ENCODE results near the gene ALG2.
"Not testable (repeated sequence)": the region's sequence is repeated elsewhere in the genome, so short reads cannot be mapped to it uniquely, and the experiment has no call there.

The ALG2 gene

DNA sequence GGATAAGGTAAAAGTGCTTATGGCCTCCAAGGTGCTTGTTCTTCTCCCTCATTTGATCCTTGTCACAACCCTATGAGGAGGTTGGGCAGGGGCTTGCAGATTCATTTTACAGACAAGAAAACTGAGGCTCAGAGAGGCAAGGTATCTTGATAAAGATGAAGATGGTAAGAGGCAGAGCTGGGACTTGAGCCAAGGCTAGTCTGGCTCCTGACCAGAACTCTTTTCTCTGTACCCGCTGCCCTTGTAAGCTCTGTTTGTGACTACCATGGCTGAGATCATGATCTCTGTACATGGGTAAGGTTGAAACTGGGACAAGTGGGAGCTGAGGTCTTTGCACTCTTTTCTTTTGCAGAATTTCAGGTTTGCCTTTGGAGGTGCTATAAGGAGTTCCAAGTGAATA lies 33.9 kb upstream of the ALG2 start:
- Histone ChIP-seq H3K4me3 (ENCODE audit: low read length) (no peak overlapping the region), H3K9me3 (ENCODE audit: control insufficient read depth, low read depth, low read length) (no peaks in the 10 kb centered on the region), H3K9ac (ENCODE audit: low read length) (no peak overlapping the region), H3K4me1 (ENCODE audit: control insufficient read depth, low read depth, low read length) (no peaks in the 10 kb centered on the region), H3K27ac (ENCODE audit: low read length) (no peak overlapping the region), H3K36me3 (ENCODE audit: control insufficient read depth, low read depth, low read length) (no peaks in the 10 kb centered on the region), H3K27me3 (ENCODE audit: control insufficient read depth, insufficient read depth, low read length) (no peaks in the 10 kb centered on the region)

GRCh38 chr9:99253772-99254431 lies 32.2 kb upstream of the ALG2 start:
- H3K36me3 ChIP-seq (ENCODE audit: control insufficient read depth, low read depth, low read length): no peaks in the 10 kb centered on the region
- H3K4me1 ChIP-seq (ENCODE audit: control insufficient read depth, low read depth, low read length): no peaks in the 10 kb centered on the region
- H3K27ac ChIP-seq (ENCODE audit: low read length): no peak overlapping the region
- H3K27me3 ChIP-seq (ENCODE audit: control insufficient read depth, insufficient read depth, low read length): no peaks in the 10 kb centered on the region
- H3K9ac ChIP-seq (ENCODE audit: low read length): no peak overlapping the region
- no peaks in the 10 kb centered on the region for H3K9me3 ChIP-seq (ENCODE audit: control insufficient read depth, low read depth, low read length)
- no peak overlapping the region for H3K4me3 ChIP-seq (ENCODE audit: low read length)

DNA sequence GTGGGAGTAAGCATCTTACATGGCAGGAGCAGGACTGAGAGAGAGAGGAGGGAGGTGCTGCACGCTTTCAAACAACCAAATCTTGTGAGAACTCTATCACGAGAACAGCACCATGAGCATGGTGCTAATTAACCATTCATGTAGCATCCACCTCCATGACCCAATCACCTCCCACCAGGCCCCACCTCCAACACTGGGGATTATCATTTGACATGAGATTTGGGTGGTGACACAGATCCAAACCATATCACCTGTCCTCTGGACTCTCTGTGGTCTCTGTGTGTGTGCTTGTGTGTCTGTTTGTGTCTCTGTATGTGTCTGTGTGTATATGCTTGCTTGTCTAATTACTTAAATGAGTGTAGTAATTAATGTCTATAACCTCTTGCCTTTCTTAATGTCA lies 31.4 kb upstream of the ALG2 start:
- Histone ChIP-seq H3K36me3 (ENCODE audit: control insufficient read depth, low read depth, low read length) (no peaks in the 10 kb centered on the region), H3K4me1 (ENCODE audit: control insufficient read depth, low read depth, low read length) (no peaks in the 10 kb centered on the region), H3K9ac (ENCODE audit: low read length) (no peak overlapping the region), H3K9me3 (ENCODE audit: control insufficient read depth, low read depth, low read length) (no peaks in the 10 kb centered on the region), H3K27me3 (ENCODE audit: control insufficient read depth, insufficient read depth, low read length) (no peaks in the 10 kb centered on the region), H3K27ac (ENCODE audit: low read length) (no peak overlapping the region), H3K4me3 (ENCODE audit: low read length) (no peak overlapping the region)

DNA sequence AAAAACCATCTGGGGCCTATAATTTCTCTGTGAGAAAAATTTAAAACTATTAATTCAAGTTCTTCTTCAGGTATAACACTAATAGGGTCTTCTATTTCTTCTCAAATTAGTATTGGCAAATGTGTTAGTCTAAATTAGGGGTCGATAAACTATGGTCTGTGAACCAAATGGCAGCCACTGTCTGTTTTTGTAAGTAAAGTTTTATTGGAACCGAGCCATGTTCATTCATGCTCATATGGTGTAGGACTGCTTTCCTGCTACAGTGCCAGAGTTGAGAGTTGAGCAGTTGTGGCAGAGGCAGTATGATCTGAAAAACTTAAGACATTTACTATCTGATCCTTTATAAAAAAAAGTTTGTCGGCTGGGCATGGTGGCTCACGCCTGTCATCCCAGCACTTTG lies 29.4 kb upstream of the ALG2 start:
- no peaks in the 10 kb centered on the region for H3K36me3 ChIP-seq (ENCODE audit: control insufficient read depth, low read depth, low read length)
- no peaks in the 10 kb centered on the region for H3K9me3 ChIP-seq (ENCODE audit: control insufficient read depth, low read depth, low read length)
- H3K4me1 ChIP-seq (ENCODE audit: control insufficient read depth, low read depth, low read length): no peaks in the 10 kb centered on the region
- H3K27ac ChIP-seq (ENCODE audit: low read length): no peak overlapping the region
- no peak overlapping the region for H3K9ac ChIP-seq (ENCODE audit: low read length)
- H3K27me3 ChIP-seq (ENCODE audit: control insufficient read depth, insufficient read depth, low read length): no peaks in the 10 kb centered on the region
- H3K4me3 ChIP-seq (ENCODE audit: low read length): no peak overlapping the region

- no peaks in the 10 kb centered on the region for H3K27me3 ChIP-seq (ENCODE audit: control insufficient read depth, insufficient read depth, low read length)
- no peak overlapping the region for H3K9ac ChIP-seq (ENCODE audit: low read length)
- no peak overlapping the region for H3K4me3 ChIP-seq (ENCODE audit: low read length)
- no peaks in the 10 kb centered on the region for H3K4me1 ChIP-seq (ENCODE audit: control insufficient read depth, low read depth, low read length)
- no peaks in the 10 kb centered on the region for H3K36me3 ChIP-seq (ENCODE audit: control insufficient read depth, low read depth, low read length)
- no peak overlapping the region for H3K27ac ChIP-seq (ENCODE audit: low read length)
- no peaks in the 10 kb centered on the region for H3K9me3 ChIP-seq (ENCODE audit: control insufficient read depth, low read depth, low read length)
These were observed 27.9 kb upstream of the ALG2 start for GRCh38 chr9:99249619-99250018.

DNA sequence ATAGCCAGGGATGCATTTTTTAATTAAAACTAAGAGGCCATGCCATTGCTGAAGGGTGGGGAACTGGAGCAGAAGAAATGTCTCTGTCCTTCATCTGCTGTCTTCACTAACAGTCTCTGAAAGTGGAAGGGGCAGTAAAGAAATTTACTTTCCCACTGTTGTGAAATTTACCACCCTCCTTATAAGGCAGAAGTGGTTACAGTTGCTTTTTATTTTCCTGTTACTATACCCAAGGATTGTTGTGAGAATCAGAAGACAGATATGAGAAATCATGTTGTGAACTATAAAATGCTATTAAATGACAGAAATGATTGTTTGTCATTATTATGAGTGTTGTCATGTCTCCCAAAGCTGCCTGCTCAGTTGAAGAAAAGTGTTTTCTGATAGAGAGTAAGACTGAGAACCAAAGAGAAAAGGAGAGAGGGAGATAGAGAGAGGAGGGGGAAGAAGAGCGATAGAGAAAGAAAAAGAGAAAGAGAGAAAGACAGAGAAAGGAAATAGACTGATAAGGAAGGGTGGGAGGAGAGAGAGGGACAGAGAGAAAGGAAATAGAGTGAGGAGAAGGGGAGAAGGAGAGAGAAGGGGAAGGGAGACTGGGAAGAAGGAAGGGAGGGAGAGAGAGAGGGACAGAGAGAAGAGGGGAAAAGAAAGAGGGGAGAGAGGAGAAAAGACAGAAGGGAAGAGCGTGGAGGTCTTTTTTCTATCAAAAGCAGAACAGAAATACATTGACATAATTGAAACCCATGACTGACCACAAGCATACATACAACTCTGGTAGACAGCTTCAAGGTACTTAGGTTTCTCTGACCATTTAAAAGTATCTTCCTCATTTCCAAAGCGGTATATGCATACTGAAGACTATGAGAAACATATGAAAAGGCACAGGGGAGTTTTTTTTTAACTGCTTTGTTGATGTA lies 22.9 kb upstream of the ALG2 start:
- no peak overlapping the region for H3K9ac ChIP-seq (ENCODE audit: low read length)
- no peak overlapping the region for H3K4me3 ChIP-seq (ENCODE audit: low read length)

GRCh38 chr9:99241106-99241505 lies 19.4 kb upstream of the ALG2 start:
- Histone ChIP-seq H3K27me3 (ENCODE audit: control insufficient read depth, insufficient read depth, low read length) (no peaks in the 10 kb centered on the region), H3K9me3 (ENCODE audit: control insufficient read depth, low read depth, low read length) (no peaks in the 10 kb centered on the region), H3K9ac (ENCODE audit: low read length) (no peak overlapping the region), H3K27ac (ENCODE audit: low read length) (no peak overlapping the region), H3K4me1 (ENCODE audit: control insufficient read depth, low read depth, low read length) (no peaks in the 10 kb centered on the region), H3K36me3 (ENCODE audit: control insufficient read depth, low read depth, low read length) (no peaks in the 10 kb centered on the region), H3K4me3 (ENCODE audit: low read length) (no peak overlapping the region)

More for the DNA sequence above, 22.9 kb upstream of the ALG2 start:
- H3K4me1 ChIP-seq (ENCODE audit: control insufficient read depth, low read depth, low read length): no peaks in the 10 kb centered on the region
- no peaks in the 10 kb centered on the region for H3K27me3 ChIP-seq (ENCODE audit: control insufficient read depth, insufficient read depth, low read length)
- H3K9me3 ChIP-seq (ENCODE audit: control insufficient read depth, low read depth, low read length): no peaks in the 10 kb centered on the region
- no peaks in the 10 kb centered on the region for H3K36me3 ChIP-seq (ENCODE audit: control insufficient read depth, low read depth, low read length)
- H3K27ac ChIP-seq (ENCODE audit: low read length): no peak overlapping the region

- no peaks in the 10 kb centered on the region for H3K36me3 ChIP-seq (ENCODE audit: control insufficient read depth, low read depth, low read length)
- H3K27me3 ChIP-seq (ENCODE audit: control insufficient read depth, insufficient read depth, low read length): no peaks in the 10 kb centered on the region
- no peaks in the 10 kb centered on the region for H3K4me1 ChIP-seq (ENCODE audit: control insufficient read depth, low read depth, low read length)
- no peak overlapping the region for H3K27ac ChIP-seq (ENCODE audit: low read length)
- no peaks in the 10 kb centered on the region for H3K9me3 ChIP-seq (ENCODE audit: control insufficient read depth, low read depth, low read length)
- no peak overlapping the region for H3K4me3 ChIP-seq (ENCODE audit: low read length)
- H3K9ac ChIP-seq (ENCODE audit: low read length): no peak overlapping the region
These were observed 17.8 kb upstream of the ALG2 start for GRCh38 chr9:99239341-99240060.

DNA sequence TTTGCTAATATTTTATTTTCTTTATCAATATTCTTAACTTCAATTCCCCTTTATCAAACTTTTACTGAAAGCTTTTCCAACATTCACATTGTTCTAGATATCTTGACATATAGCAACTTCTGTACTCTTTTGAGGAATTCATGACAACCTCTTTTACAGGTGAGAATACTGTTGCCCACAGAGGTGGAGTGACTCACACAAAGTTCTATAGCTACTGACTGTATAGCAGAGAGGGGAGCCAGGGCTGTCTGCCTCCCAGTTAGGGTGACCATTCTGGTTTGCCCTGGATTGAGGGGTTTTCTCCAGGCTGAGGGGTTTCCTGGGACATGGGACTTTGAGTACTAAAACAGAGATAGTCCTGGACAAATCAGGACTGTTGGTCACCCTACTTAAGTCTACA lies 16.6 kb upstream of the ALG2 start:
- peaks cover 4% of the 10 kb centered on the region for H3K36me3 ChIP-seq (ENCODE audit: control insufficient read depth, low read depth, low read length)
- H3K27ac ChIP-seq (ENCODE audit: low read length): no peak overlapping the region

GRCh38 chr9:99237849-99238248 lies 16.1 kb upstream of the ALG2 start:
- not testable (repeated sequence) for H3K4me3 ChIP-seq (ENCODE audit: low read length); H3K9ac ChIP-seq (ENCODE audit: low read length); H3K4me1 ChIP-seq (ENCODE audit: control insufficient read depth, low read depth, low read length); H3K36me3 ChIP-seq (ENCODE audit: control insufficient read depth, low read depth, low read length); H3K27ac ChIP-seq (ENCODE audit: low read length); H3K9me3 ChIP-seq (ENCODE audit: control insufficient read depth, low read depth, low read length); H3K27me3 ChIP-seq (ENCODE audit: control insufficient read depth, insufficient read depth, low read length)

More for the DNA sequence above, 16.6 kb upstream of the ALG2 start:
- Histone ChIP-seq H3K4me3 (ENCODE audit: low read length) (no peak overlapping the region), H3K9me3 (ENCODE audit: control insufficient read depth, low read depth, low read length) (no peaks in the 10 kb centered on the region), H3K27me3 (ENCODE audit: control insufficient read depth, insufficient read depth, low read length) (no peaks in the 10 kb centered on the region), H3K4me1 (ENCODE audit: control insufficient read depth, low read depth, low read length) (no peaks in the 10 kb centered on the region), H3K9ac (ENCODE audit: low read length) (no peak overlapping the region)

DNA sequence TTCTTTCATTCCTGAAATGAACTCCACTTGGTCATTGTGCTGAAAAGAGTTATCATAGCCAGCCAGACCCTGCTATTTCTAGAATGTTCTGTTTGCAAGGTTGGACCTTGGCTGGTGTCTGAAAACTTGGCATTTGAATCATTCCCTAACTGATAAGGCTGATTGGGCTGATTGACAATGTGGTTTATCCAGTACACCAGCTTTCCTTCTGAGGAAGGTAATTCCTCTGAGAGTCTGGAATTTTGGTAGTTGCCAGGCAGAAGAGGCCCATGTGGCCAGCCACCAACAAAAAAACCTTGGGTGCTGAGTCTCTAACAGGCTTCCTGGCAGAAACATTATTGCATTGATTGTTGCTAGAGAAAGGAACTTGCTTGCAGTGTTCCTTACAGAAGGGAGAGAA lies 15.6 kb upstream of the ALG2 start:
- Histone ChIP-seq H3K27me3 (ENCODE audit: control insufficient read depth, insufficient read depth, low read length) (no peaks in the 10 kb centered on the region), H3K9ac (ENCODE audit: low read length) (no peak overlapping the region), H3K4me3 (ENCODE audit: low read length) (no peak overlapping the region), H3K27ac (ENCODE audit: low read length) (no peak overlapping the region), H3K4me1 (ENCODE audit: control insufficient read depth, low read depth, low read length) (no peaks in the 10 kb centered on the region), H3K36me3 (ENCODE audit: control insufficient read depth, low read depth, low read length) (peaks cover 10% of the 10 kb centered on the region), H3K9me3 (ENCODE audit: control insufficient read depth, low read depth, low read length) (no peaks in the 10 kb centered on the region)
